Keratinocyte (primary cell): ENCODE data around the gene PTPRU. TPM values are rescaled to one million over a fixed set of nuclear protein-coding genes. Genes with fewer than 3 reads are reported as not detected.

Experiments
- DNase-seq: peaks from one replicate; pipeline ENCODE4 v3.0.0-alpha.2; 2011; ENCODE audit warnings: low read depth, missing footprints, low spot score
- FAIRE-seq: peaks from 2 replicates; lab custom pipeline; 2011; peaks lifted over from hg19 to GRCh38; lab: Jason Lieb, UNC
- H2AFZ ChIP-seq: 2 replicates; pipeline ENCODE4 v1.6.0; 2012; ENCODE audit warnings: low read length, control low read depth, inconsistent platforms; ENCODE audit not compliant: control insufficient read depth
- H3K27ac ChIP-seq: 2 replicates; pipeline ENCODE4 v1.5.1; 2011; ENCODE audit warnings: low read length; ENCODE audit not compliant: control insufficient read depth, insufficient read depth
- H3K27me3 ChIP-seq: 3 replicates; pipeline ENCODE4 v1.6.0; 2011; ENCODE audit warnings: low read length; ENCODE audit not compliant: control insufficient read depth, insufficient read depth; ENCODE audit errors: extremely low read depth
- H3K36me3 ChIP-seq, 2 experiments: 2 replicates in 1 of 2; 3 replicates in 1 of 2; pipeline ENCODE4 v1.5.1; 2011; ENCODE audit warnings: low read length in 2 of 2, mild to moderate bottlenecking in 1 of 2; ENCODE audit not compliant: control insufficient read depth in 2 of 2, insufficient read depth in 2 of 2; ENCODE audit errors: extremely low read depth in 1 of 2
- H3K4me1 ChIP-seq: 3 replicates; pipeline ENCODE4 v1.5.1; 2011; ENCODE audit warnings: low read length; ENCODE audit not compliant: control insufficient read depth, insufficient read depth; ENCODE audit errors: extremely low read depth
- H3K4me2 ChIP-seq: 3 replicates; pipeline ENCODE4 v1.6.0; 2011; ENCODE audit warnings: low read depth, low read length; ENCODE audit not compliant: control insufficient read depth, insufficient read depth; ENCODE audit errors: extremely low read depth
- H3K4me3 ChIP-seq, 3 experiments: fragments of 200-600 bp in 1 of 3; sonication (generic) in 1 of 3; 2 replicates in 2 of 3; 3 replicates in 1 of 3; pipeline ENCODE4 v1.5.1; 2011 to 2016; ENCODE audit warnings: low read length in 3 of 3, mild to moderate bottlenecking in 3 of 3, control low read depth in 2 of 3, inconsistent platforms in 1 of 3, low read depth in 1 of 3, mixed read lengths in 1 of 3, mixed run types in 1 of 3, moderate library complexity in 1 of 3; ENCODE audit not compliant: control insufficient read depth in 2 of 3, insufficient read depth in 2 of 3; ENCODE audit errors: extremely low read depth in 1 of 3
- H3K79me2 ChIP-seq: 2 replicates; pipeline ENCODE4 v1.6.0; 2012; ENCODE audit warnings: low read length; ENCODE audit not compliant: control insufficient read depth, insufficient read depth
- H3K9ac ChIP-seq: 3 replicates; pipeline ENCODE4 v1.6.0; 2011; ENCODE audit warnings: low read length; ENCODE audit not compliant: control insufficient read depth, insufficient read depth; ENCODE audit errors: extremely low read depth
- H3K9me1 ChIP-seq: 3 replicates; pipeline ENCODE4 v1.6.0; 2011; ENCODE audit warnings: low read length; ENCODE audit not compliant: control insufficient read depth, insufficient read depth; ENCODE audit errors: extremely low read depth
- H3K9me3 ChIP-seq: 2 replicates; pipeline ENCODE4 v1.5.1; 2012; ENCODE audit warnings: low read depth, low read length; ENCODE audit not compliant: control insufficient read depth
- H4K20me1 ChIP-seq: 3 replicates; pipeline ENCODE4 v1.6.0; 2011; ENCODE audit warnings: low read length; ENCODE audit not compliant: control insufficient read depth, insufficient read depth; ENCODE audit errors: extremely low read depth
- EZH2 ChIP-seq: IDR thresholded peaks from one replicate; pipeline ENCODE4 v1.6.1; 2012; ENCODE audit warnings: inconsistent platforms, mild to moderate bottlenecking, low read length, moderate library complexity
- dilution Hi-C: fragments of 300-500 bp; cut with MboI; formaldehyde crosslinking; loops from one replicate; pipeline ENCODE4 v1.7.0; 2020; ENCODE audit warnings: low sequenced_read_pairs; ENCODE audit not compliant: extremely low pct_ligation_motif_present
- polyA plus RNA-seq, 5 experiments: library from polyadenylated mRNA; depleted of rRNA in 3 of 5; stranded (reverse) in 3 of 5; stranded (forward) in 1 of 5; unstranded in 1 of 5; fragments of >200 nt; gene quantifications; 1 replicate in 1 of 5; 2 replicates in 3 of 5; 3 replicates in 1 of 5; pipeline versions ENCODE4 v1.2.1 to v1.2.3, GENCODE V29; 2011 to 2012; ENCODE audit warnings: missing spikeins in 2 of 5, low read depth in 1 of 5, low replicate concordance in 1 of 5
- TF ChIP-seq, protein P1 (sequence below), 3 experiments: IDR thresholded peaks in 1 of 3; conservative IDR thresholded peaks in 1 of 3; optimal IDR thresholded peaks in 1 of 3; 2 replicates in 2 of 3; 3 replicates in 1 of 3; pipeline versions ENCODE3 to v1.5.1; 2011; ENCODE audit warnings: low read length in 3 of 3, mild to moderate bottlenecking in 3 of 3, moderate library complexity in 2 of 3, control low read depth in 1 of 3, inconsistent platforms in 1 of 3; ENCODE audit not compliant: insufficient read depth in 2 of 3; ENCODE audit errors: extremely low read depth in 1 of 3

Gene PTPRU
- polyA plus RNA-seq, 1 donor (not counting 4 experiments of a cell fraction or from before 2014, with no cell fraction given) = 4.3 TPM

- Histone ChIP-seq H3K79me2 (no peaks in the 10 kb centered on the region), H3K9ac (no peak overlapping the region), H3K4me3 (no peak overlapping the region), H3K27me3 (no peaks in the 10 kb centered on the region), H4K20me1 (no peaks in the 10 kb centered on the region), H3K9me3 (no peaks in the 10 kb centered on the region), H3K36me3 (no peaks in the 10 kb centered on the region), H3K9me1 (no peaks in the 10 kb centered on the region), H3K4me1 (no peaks in the 10 kb centered on the region), H2AFZ (no peak overlapping the region), H3K4me2 (no peak overlapping the region), H3K27ac (no peak overlapping the region)
- DNase-seq (no peak), FAIRE-seq (no peak)
- dilution Hi-C loops = no loop called here
- TF ChIP-seq EZH2 = no peak
- TF ChIP-seq, protein P1, sequence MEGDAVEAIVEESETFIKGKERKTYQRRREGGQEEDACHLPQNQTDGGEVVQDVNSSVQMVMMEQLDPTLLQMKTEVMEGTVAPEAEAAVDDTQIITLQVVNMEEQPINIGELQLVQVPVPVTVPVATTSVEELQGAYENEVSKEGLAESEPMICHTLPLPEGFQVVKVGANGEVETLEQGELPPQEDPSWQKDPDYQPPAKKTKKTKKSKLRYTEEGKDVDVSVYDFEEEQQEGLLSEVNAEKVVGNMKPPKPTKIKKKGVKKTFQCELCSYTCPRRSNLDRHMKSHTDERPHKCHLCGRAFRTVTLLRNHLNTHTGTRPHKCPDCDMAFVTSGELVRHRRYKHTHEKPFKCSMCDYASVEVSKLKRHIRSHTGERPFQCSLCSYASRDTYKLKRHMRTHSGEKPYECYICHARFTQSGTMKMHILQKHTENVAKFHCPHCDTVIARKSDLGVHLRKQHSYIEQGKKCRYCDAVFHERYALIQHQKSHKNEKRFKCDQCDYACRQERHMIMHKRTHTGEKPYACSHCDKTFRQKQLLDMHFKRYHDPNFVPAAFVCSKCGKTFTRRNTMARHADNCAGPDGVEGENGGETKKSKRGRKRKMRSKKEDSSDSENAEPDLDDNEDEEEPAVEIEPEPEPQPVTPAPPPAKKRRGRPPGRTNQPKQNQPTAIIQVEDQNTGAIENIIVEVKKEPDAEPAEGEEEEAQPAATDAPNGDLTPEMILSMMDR (optimal IDR thresholded peaks at IDR 0.05 in 1 of 3, IDR thresholded peaks at IDR 0.05 in 1 of 3, conservative IDR thresholded peaks at IDR 0.05 in 1 of 3; ENCODE audit: extremely low read depth in 1 of 3, insufficient read depth in 2 of 3, low read length in 3 of 3) = no peak
Measured at GRCh38 chr1:29324771-29325351, 88.5 kb downstream of the PTPRU start.

GRCh38 chr1:29325675-29326074 is 89.4 kb downstream of the PTPRU start:
- no peaks in the 10 kb centered on the region for H3K9me3 ChIP-seq
- no peaks in the 10 kb centered on the region for H3K9me1 ChIP-seq
- TF ChIP-seq, protein P1 (optimal IDR thresholded peaks at IDR 0.05 in 1 of 3, IDR thresholded peaks at IDR 0.05 in 1 of 3, conservative IDR thresholded peaks at IDR 0.05 in 1 of 3; ENCODE audit: extremely low read depth in 1 of 3, insufficient read depth in 2 of 3, low read length in 3 of 3) = no peak
- TF ChIP-seq EZH2 = no peak
- no peaks in the 10 kb centered on the region for H4K20me1 ChIP-seq
- H3K4me1 ChIP-seq = no peaks in the 10 kb centered on the region
- DNase-seq (no peak), FAIRE-seq (no peak)
- H3K4me3 ChIP-seq = no peak overlapping the region
- dilution Hi-C loops = no loop called here
- H3K36me3 ChIP-seq = no peaks in the 10 kb centered on the region
- no peak overlapping the region for H3K27ac ChIP-seq
- peaks cover 2% of the 10 kb centered on the region for H3K27me3 ChIP-seq
- no peak overlapping the region for H3K9ac ChIP-seq
- no peaks in the 10 kb centered on the region for H3K79me2 ChIP-seq
- H2AFZ ChIP-seq = no peak overlapping the region
- H3K4me2 ChIP-seq = no peak overlapping the region
